GM12873 (cell line): ENCODE results near the gene VPS52.

ENCODE experiments used
- TF ChIP-seq, protein P1 (sequence below): IDR thresholded peaks from 2 replicates; pipeline ENCODE4 v1.5.1; 2012; ENCODE audit warnings: low read depth, mild to moderate bottlenecking, moderate library complexity, low read length, control low read depth; ENCODE audit not compliant: insufficient read depth; ENCODE audit errors: missing control alignments

The VPS52 gene

DNA sequence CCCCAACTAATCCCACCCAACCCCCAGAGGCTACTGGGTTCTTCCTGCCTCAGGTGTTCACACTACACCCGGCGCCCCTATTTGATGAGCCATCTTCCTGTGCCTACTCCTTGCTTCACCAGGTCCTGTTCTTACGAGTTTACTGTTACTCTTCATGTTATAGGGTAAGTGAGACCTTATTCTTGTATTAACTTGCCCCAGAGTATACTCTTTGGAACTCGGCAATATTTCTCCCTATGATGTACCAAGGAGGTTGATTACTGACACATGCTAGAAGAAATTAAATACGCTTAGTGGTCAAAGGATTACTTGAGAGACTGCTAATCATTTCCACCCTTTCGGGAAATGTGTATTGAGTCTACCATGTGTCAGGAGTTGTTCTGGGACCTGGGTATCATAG, 54.4 kb downstream of the VPS52 start:
- TF ChIP-seq, protein P1, sequence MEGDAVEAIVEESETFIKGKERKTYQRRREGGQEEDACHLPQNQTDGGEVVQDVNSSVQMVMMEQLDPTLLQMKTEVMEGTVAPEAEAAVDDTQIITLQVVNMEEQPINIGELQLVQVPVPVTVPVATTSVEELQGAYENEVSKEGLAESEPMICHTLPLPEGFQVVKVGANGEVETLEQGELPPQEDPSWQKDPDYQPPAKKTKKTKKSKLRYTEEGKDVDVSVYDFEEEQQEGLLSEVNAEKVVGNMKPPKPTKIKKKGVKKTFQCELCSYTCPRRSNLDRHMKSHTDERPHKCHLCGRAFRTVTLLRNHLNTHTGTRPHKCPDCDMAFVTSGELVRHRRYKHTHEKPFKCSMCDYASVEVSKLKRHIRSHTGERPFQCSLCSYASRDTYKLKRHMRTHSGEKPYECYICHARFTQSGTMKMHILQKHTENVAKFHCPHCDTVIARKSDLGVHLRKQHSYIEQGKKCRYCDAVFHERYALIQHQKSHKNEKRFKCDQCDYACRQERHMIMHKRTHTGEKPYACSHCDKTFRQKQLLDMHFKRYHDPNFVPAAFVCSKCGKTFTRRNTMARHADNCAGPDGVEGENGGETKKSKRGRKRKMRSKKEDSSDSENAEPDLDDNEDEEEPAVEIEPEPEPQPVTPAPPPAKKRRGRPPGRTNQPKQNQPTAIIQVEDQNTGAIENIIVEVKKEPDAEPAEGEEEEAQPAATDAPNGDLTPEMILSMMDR, result no peak

DNA sequence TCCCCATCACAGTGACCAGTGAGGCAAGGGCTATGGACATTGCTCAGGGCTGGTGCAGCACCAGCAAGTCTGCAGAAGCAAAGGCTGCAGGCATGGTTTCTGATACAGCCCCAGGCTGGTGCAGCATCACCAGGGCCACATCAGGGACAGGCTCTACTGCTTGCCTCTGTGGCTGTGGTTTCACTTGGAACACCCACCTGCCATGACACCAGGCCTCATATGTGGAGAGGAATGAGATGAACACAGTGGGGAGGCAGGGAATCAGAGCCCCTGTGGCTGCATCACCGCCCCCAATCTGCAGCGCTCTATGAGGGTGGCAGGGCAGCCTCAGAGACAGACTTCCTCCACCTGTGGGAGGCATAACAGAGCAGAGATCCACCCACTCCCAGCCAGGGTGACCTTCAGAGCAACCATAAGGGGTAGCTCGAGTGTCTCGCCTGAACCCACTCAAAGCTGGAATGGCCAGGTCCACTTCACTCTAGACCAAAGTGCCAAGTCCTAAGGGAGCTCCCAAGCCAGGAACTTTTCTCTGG, 55.5 kb downstream of the VPS52 start:
- TF ChIP-seq, protein P1, result no peak

DNA sequence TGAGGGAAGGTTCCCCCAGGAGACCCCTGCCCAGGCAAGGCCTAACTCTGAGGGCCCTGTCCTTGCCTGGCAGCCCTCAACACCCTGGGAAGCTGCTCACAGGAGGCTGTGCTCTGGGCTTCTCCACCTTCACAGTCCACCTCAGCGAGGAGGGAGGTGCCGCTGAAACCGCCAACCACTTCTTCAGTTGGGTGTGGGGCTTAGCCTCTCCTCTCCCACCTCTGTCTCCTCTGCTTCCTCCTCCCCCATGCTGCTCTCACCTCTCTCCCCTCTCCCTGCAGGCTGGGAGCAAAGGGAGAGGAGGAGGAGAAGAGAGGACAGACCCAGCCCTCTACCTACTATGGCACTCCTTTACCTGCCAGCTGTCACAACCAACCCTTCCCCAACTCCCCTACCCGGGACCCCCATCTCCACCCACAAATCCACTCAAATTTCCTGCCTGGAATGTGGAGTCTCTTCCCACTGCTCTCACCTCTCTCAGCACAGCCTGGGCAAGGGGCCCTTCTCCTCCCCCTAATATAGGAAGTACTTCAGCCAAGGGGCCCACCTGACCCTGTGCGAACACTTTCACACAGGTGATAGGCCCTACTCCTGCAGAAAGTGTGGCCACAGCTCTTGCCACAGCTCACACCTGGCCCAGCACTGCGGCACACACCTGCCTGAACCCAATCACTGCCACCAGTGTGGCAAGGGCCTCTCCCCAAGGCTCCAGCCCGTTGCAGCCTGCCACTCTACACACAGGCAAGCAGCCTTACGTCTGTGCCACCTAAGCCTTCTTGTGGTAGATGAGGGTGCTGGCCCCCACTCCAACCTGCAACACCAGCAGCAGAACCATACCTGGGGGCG, 56.2 kb downstream of the VPS52 start:
- TF ChIP-seq, protein P1, result no peak

DNA sequence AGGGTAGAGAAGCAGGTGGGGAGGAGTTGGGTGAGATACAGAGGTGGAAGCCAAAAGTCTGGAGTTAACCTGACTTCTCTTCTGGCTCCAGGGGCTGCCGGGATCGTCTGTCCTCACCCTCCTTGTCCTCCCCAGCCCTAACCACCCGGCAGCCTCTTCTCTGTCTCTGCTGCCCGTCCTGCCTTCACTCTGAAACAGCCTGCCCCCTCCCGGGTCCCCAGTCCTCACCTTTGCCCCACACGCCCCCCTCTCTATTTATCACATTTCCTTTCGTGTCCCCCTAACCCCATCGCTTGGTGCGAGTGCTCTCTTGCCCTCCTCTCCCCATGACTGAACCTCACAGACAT, 57.7 kb downstream of the VPS52 start:
- TF ChIP-seq, protein P1, result no peak

DNA sequence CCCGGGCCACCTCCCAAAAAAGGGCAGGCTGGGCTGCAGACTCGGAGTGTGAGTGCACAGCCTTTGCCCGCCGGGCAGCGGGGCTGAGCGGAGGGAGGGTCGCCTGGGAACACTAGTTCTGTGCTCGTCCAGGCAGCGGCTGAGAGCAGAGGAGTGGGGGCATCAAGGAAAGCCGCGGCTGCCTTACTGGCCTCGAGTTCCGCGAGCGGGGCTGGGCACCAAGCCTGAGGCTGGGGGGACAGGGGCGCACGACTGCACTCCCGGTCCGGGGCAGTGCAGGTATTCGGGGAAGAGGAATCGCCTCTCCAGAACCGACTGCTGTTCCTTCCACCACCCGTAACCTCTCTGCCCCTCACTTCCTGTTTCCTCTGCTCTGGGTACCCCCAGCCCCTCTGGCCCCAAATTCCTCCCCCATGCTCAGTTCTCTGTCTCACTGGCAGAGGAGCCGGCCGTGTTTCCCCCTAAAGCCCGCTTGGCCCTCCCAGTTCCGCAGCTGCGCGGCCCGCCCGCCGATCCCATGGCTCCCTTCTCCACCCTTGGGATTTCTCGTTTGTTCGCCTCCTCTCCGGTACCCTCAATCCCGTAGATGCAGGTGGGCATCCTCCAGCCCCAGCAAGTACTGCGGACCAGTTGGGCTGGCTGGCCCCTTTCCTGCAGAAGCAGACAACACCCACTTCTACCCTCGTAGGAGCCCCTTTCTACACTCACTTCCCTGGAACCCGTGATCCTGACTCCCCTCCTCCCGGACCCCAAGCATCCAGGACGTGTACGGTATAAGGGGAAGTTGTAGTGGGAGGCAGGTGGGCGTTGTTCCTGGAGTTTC, 58.3 kb downstream of the VPS52 start:
- TF ChIP-seq, protein P1, result no peak

DNA sequence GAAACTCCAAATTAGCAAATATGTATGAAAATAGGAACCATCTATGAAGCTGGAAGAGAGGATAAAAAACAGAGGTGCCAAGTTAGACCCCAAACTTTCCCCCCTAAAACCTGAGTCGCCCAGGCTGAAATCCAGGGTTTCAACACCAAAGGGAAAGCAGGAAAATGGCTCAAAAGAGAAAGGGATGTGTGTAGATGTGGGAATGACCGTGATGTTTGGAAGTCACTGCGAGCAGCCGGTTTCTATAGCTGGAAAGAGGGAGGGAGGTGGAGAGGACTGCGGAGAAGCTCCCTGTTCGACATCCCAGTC, 58.9 kb downstream of the VPS52 start:
- TF ChIP-seq, protein P1, result no peak
